Panc1 (cell line): ENCODE results near the gene ISCA2. TPM values are rescaled to one million over a fixed set of nuclear protein-coding genes. Genes with fewer than 3 reads are reported as not detected.

Experiments used
- ATAC-seq: fragments of 200-7000 bp; cut with Tn5 transposase; 2 replicates; pipeline ENCODE4 v1.9.1; 2020; ENCODE audit warnings: mild to moderate bottlenecking, moderate library complexity
- BruUV-seq: library from RNA; stranded (reverse); fragments of 400-500 nt; replicated peaks from 2 replicates; lab custom pipeline; 2021; lab: Mats Ljungman, UMichigan
- CTCF ChIA-PET: fragments of 300-600 bp; sonication (Branson Sonifier 250); formaldehyde crosslinking; loops from one replicate; lab custom pipeline; 2022; ENCODE audit warnings: antibody characterized with exemption; lab: Charles Lee
- POLR2A ChIA-PET: fragments of 300-600 bp; sonication (Branson Sonifier 250); formaldehyde crosslinking; loops from one replicate; lab custom pipeline; 2022; ENCODE audit warnings: antibody characterized with exemption; lab: Charles Lee
- DNase-seq: peaks from one replicate; pipeline ENCODE4 v3.0.0-alpha.2; 2010; ENCODE audit warnings: low read depth, low spot score
- H3K27ac ChIP-seq: 2 replicates; pipeline ENCODE4 v1.5.1; 2011; ENCODE audit warnings: mild to moderate bottlenecking, low read length, inconsistent platforms
- H3K27me3 ChIP-seq: fragments of 200-500 bp; sonication (Bioruptor generic); 2 replicates; pipeline ENCODE4 v1.6.0; 2014; ENCODE audit warnings: low read length, inconsistent platforms; ENCODE audit not compliant: control insufficient read depth, insufficient read depth
- H3K36me3 ChIP-seq: fragments of 200-500 bp; sonication (Bioruptor generic); 2 replicates; pipeline ENCODE4 v1.5.1; 2014; ENCODE audit warnings: inconsistent platforms, mild to moderate bottlenecking, low read length, moderate library complexity; ENCODE audit not compliant: control insufficient read depth, insufficient read depth
- H3K4me1 ChIP-seq: 2 replicates; pipeline ENCODE4 v1.5.1; 2011; ENCODE audit warnings: inconsistent platforms, mild to moderate bottlenecking, low read length, moderate library complexity; ENCODE audit not compliant: control insufficient read depth, insufficient read depth
- H3K4me3 ChIP-seq, 2 experiments: 2 replicates each; pipeline ENCODE4 v1.5.1; 2011 to 2012; ENCODE audit warnings: low read depth in 2 of 2, low read length in 2 of 2, mild to moderate bottlenecking in 2 of 2, inconsistent platforms in 1 of 2, moderate library complexity in 1 of 2
- H3K9me3 ChIP-seq: fragments of 200-500 bp; sonication (Bioruptor generic); 2 replicates; pipeline ENCODE4 v1.5.1; 2014; ENCODE audit warnings: low read depth, mild to moderate bottlenecking, inconsistent platforms, low read length, moderate library complexity; ENCODE audit not compliant: control insufficient read depth, insufficient read depth
- CTCF ChIP-seq: fragments of 450-650 bp; IDR thresholded peaks from 2 replicates; pipeline ENCODE4 v1.5.1; 2017; ENCODE audit warnings: mild to moderate bottlenecking
- POLR2AphosphoS5 ChIP-seq: IDR thresholded peaks from 2 replicates; pipeline ENCODE4 v1.6.1; 2012; ENCODE audit warnings: mild to moderate bottlenecking, low read depth, low read length, moderate library complexity
- REST ChIP-seq, 2 experiments: IDR thresholded peaks; 2 replicates each; pipeline ENCODE4 v1.6.1; 2011 to 2012; ENCODE audit warnings: low read depth in 2 of 2, control low read depth in 1 of 2, low read length in 1 of 2, mild to moderate bottlenecking in 1 of 2, moderate library complexity in 1 of 2; ENCODE audit not compliant: insufficient read depth in 1 of 2
- SIN3A ChIP-seq: IDR thresholded peaks from 2 replicates; pipeline ENCODE4 v1.6.1; 2012; ENCODE audit warnings: low read depth, mild to moderate bottlenecking, low read length, moderate library complexity, borderline replicate concordance; ENCODE audit not compliant: insufficient read depth
- TCF7L2 ChIP-seq: IDR thresholded peaks from 2 replicates; pipeline ENCODE4 v1.6.1; 2011; ENCODE audit warnings: mild to moderate bottlenecking, low read depth, low read length, inconsistent platforms
- in situ Hi-C: cut with HindIII; loops from 2 replicates; pipeline ENCODE4 v1.10.0; 2016; ENCODE audit warnings: low sequenced_read_pairs, low pct_unique_long_range_greater_than_20kb
- intact Hi-C: fragments of 100-400 bp; cut with micrococcal nuclease; formaldehyde crosslinking; loops from one replicate; pipeline ENCODE4 v1.10.0; 2022; ENCODE audit not compliant: unreplicated experiment
- total RNA-seq: library from RNA; stranded (reverse); gene quantifications from one replicate; pipeline ENCODE4 v1.2.1, GENCODE V29; 2021; ENCODE audit not compliant: unreplicated experiment

Gene ISCA2
- total RNA-seq, 1 experiment from 2014 or later = 26.1 TPM

GRCh38 chr14:74519316-74520074 is 25.9 kb downstream of the ISCA2 start:
- in situ Hi-C loops = no loop called here

GRCh38 chr14:74521756-74522155 is 28.2 kb downstream of the ISCA2 start:
- no TSS peak for BruUV-seq
- TF ChIP-seq POLR2AphosphoS5 (no peak), SIN3A (no peak), REST (IDR thresholded peaks at IDR 0.05; ENCODE audit: insufficient read depth in 1 of 2, low read depth in 2 of 2, low read length in 1 of 2) (no peak), CTCF (no peak), TCF7L2 (no peak)
- H3K27ac ChIP-seq = no peak overlapping the region
- intact Hi-C loops (no loop called here), in situ Hi-C loops (no loop called here)
- no peaks in the 10 kb centered on the region for H3K36me3 ChIP-seq
- H3K4me3 ChIP-seq = no peak overlapping the region
- no peaks in the 10 kb centered on the region for H3K27me3 ChIP-seq
- no peaks in the 10 kb centered on the region for H3K4me1 ChIP-seq
- POLR2A ChIA-PET = no interaction called here
- H3K9me3 ChIP-seq = no peaks in the 10 kb centered on the region
- ATAC-seq (no peak), DNase-seq (no peak)
- CTCF ChIA-PET = no interaction called here

More at GRCh38 chr14:74519316-74520074, 25.9 kb downstream of the ISCA2 start:
- intact Hi-C loops = no loop called here
- H3K27me3 ChIP-seq = no peaks in the 10 kb centered on the region
- H3K4me1 ChIP-seq = no peaks in the 10 kb centered on the region
- H3K27ac ChIP-seq = no peak overlapping the region
- ChIA-PET POLR2A (no interaction called here), CTCF (no interaction called here)
- DNase-seq = no peak
- H3K9me3 ChIP-seq = no peaks in the 10 kb centered on the region
- no TSS peak for BruUV-seq
- TF ChIP-seq SIN3A (no peak), TCF7L2 (no peak), REST (IDR thresholded peaks at IDR 0.05; ENCODE audit: insufficient read depth in 1 of 2, low read depth in 2 of 2, low read length in 1 of 2) (no peak), CTCF (no peak), POLR2AphosphoS5 (no peak)
- no peak for ATAC-seq
- no peak overlapping the region for H3K4me3 ChIP-seq
- H3K36me3 ChIP-seq = no peaks in the 10 kb centered on the region
